ENCODE measurements around the gene PIM3. TPM values are rescaled to one million over a fixed set of nuclear protein-coding genes. Genes with fewer than 3 reads are reported as not detected.

The PIM3 gene
- total RNA-seq, 1 donor from 2014 or later, result 61.5 TPM

DNA sequence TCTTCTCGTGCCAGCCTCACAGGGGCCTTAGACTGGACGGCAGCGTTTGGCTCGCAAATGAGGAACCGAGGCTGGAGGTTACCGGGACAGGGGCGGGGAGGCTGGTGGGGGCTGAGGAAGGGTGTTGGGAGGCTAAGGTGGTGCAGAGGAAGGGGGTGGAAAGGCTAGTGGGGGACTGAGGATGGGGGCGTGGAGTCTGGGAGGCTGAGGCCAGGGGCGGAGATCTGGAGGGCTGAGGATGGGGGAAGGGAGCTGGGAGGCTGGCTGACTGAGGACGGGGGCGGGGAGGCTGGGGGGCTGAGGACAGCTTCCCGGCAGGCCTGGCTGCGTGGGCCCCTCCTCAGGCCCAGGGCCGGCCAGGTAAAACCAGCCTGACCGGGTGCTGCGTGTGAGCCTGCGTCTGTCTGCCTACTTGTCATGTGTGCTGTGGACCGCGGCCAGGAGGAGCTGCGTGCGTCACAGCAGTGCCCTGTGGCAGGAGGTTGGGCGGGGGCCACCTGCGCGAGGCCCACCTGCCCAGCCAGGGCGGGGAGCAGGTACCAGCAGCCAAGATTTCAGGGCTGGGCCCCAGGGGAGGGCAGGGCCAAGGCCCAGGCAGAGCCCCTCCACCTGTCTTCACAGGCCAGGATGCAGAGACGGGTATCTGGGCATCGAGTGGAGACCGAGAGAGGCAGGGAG lies 9.4 kb upstream of the PIM3 start:
- intact Hi-C loops (cut with DNase I), result no loop called here
- ATAC-seq (ENCODE audit: poor library complexity) (no peak), DNase-seq (no peak)

DNA sequence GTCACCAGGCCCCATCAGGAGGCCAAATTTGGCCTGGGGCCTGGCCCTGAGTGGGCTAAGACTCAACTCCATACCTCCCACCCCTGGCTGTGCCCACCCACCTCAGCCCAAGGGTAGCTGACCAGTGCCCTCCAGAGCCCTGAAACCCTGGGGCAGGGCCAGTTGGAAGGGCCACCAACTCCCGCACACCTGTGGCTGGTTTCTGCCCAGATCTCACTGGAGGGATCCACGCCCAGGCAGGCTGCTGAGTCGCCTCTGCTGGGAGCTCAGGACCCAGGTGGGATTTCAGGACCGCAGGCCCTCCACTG lies 8.9 kb upstream of the PIM3 start:
- intact Hi-C loops (cut with DNase I), result no loop called here
- ATAC-seq (ENCODE audit: poor library complexity) (no peak), DNase-seq (no peak)

DNA sequence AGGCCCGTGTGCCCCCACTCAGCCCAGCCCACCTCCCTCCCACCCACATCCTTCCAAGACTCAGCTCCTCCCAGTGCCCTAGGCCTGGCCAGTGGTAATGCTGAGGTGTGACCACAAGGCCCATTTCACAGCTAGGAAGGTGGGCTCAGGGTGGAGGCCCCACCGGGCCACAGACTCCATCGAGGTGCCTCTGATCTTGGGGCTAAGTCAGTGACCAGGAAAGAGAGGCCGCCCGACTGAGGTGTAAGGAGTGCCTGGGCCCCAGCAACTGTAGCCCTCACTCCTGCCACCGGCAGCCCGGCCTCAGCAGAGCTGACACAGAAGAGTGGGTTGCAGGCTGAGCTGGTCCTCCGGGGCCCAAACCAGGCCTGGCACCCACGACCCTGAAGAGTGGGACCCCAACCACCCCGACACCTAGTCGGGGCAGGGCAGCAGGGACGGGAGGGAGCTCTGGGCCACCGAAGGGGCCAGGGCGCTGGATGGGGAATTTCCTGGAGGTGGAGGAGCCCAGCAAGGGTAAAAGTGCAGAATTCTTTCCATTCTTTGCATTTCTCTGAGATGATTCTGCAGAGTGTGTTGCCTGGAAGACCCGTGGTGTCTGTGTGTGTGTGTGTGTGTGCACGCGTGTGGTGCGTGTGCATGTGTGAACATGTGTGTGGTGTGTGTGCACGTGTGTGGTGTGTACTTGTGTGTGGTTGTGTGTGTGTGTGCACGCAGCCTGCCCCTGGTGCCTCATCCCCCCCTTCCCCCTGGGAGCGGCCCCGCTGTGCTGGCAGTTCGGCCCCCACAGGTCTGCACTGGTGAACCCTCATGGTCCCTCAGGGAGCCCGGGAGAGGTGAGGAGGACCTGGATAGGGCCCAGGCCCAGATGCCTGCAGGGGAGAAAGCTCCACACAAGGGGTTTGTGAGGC lies 8.3 kb upstream of the PIM3 start:
- no peak for DNase-seq
- ATAC-seq (ENCODE audit: poor library complexity), result no peak
- intact Hi-C loops (cut with DNase I), result no loop called here

DNA sequence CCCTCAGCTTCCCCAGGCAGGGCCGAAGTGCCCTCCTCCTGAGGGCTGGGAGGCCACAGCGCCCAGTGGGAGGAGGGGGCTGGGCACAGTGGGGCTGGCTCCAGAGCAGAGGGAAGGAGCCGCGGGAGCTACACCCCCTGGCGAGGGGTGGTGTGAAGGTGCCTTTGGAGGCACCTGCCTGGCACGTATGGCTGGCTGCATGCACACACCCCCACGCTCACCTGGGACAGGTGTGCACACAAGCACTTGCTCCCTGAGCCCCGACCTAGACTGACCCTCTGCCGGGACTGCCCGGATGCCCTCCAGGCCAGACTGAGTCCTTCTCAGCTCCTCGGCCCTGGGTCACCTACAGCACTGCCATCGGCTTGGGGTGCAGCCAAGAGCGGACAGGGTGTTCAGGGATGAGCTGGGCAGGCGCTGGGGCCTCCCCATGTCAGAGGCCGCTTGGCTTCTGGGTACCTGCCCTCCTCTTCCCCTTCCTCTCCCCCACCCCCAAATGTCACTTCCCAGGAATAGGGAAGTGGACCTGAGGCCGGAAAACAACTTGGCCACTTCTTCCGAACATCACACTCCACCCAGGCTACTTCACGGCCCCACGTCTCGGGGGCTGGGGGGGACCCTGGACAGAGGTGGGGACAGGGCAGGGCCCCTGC lies 7.4 kb upstream of the PIM3 start:
- ATAC-seq (ENCODE audit: poor library complexity) (peak; percentile 2), DNase-seq (no peak)
- intact Hi-C loops (cut with DNase I), result no loop called here

DNA sequence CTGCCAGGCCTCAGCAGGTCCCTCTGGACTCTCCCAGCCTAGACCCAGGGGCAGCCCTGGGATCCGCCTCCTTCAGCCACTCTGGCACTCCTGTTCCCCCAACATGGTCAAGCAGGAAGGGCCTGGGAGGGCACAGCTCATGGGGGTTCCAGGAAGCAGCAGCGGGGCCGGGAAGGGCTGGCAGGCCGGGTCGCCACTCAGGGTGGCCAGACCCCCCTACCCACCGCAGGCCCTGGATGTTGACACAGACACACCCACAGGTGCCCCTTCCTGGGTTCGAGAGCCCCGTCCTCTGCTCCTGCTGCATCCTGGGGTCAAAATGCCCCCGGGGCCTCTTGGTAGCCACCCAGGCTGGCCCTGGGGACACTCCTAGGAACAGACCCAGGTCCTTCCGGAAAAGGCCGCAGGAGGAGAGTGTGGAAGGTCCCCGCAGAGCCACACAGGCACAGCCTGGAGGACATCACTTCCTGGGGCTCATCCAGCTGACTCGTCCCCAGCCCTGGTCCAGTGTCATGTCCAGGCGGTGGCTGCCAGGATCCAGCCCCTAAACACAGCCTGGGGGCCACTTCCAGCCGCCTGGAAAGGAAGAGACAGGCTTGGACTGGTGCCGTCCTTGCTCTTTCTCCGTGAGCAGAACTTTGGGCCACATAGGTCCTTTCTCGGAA lies 6.8 kb upstream of the PIM3 start:
- ATAC-seq (ENCODE audit: poor library complexity), result peak; percentile 16

DNA sequence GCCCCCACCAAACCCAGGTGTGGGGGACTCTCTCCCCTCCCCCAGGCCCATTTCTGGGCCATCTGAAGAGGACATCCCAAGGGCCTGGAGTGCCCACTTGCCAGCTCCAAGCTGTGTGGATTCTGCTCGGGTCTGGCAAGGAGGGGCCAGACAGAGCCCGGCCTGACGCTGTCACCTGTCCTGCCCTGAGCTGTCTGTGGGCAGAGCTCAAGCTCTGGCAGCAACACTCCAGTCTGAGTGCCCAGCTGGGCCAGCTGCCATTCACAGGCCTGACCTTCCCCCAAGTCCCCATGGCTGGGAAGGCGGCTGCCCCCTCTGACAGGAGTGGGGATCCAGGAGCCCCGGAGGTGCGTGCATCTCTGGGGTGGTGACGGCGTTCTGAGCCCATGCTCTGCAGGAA lies 6.2 kb upstream of the PIM3 start:
- DNase-seq (peak; percentile 81), ATAC-seq (ENCODE audit: poor library complexity) (peak; percentile 86)
- intact Hi-C loops (cut with DNase I), result no loop called here

More for the DNA sequence above, 6.8 kb upstream of the PIM3 start:
- DNase-seq, result peak; percentile 72
- intact Hi-C loops (cut with DNase I), result no loop called here

DNA sequence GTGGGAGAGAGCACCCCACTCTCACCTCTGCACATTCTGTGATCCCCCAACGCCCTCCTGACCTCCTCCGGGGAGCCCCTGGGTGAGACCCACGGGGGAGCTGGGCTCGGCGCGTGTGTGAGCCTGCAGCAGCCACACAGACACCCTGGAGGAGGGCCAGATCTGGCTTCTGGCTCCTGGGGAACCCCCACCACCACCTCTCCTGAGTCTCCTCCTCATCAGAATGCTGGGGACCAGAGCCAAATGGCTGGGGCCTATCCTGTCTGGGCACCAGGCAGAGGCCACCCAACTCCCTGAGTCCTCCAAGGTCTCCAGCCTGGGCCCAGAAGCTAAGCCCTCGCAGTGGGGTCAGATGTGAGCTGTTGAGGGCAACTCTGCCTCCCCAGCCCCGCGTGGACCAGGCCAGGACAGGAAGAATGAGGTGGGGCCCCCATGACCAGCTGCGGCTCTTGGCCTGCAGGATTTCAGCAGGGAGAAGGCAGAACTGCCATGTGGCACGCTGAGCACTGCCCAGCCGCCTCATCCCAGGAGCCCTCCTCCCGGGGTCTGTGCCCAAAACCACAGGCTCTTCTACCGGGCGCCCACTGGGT lies 5.5 kb upstream of the PIM3 start:
- DNase-seq, result peak; percentile 46
- intact Hi-C loops (cut with DNase I), result no loop called here
- ATAC-seq (ENCODE audit: poor library complexity), result peak; percentile 2

DNA sequence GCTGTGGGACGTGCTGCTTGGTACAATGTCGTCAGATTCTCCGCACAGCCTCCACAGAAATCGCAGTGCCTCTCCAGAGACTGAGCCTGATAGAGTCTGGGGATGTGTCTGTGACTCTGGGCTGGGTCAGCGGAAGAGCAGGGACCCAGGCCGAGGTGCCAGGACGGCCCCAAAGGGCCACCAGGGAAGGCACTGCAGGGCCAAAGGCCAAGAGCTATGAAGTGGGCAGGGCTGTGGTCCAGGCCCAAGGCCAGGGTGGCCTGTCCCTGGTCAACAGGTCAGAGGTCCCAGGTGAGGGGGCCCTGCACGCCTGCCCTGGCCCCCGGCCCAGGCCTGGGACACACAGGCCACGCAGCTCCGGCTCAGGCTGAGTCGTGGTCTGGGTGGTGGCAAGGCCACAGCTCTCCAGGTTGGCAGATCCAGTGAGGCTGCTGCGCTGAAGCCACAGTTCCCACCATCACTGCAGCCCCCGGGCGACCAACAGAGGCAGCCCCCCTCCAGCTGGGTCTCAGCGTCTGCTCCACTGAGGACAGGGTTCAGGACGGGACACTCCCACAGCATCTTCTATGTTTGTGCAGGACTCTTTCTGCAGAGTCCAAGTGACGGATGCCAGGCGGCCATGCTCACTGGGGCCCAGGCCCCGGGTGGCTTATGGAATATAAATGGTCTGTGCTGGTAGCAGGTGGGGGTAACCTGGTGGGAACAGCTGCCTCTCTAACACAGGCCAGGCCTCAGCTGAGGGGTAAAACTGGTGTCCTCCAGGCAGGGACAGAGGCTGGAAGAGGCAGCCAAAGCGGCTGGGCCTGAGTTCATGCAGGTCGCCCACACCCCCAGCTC lies 4.8 kb upstream of the PIM3 start:
- intact Hi-C loops (cut with DNase I), result no loop called here
- ATAC-seq (ENCODE audit: poor library complexity), result no peak
- peak; percentile 33 for DNase-seq

DNA sequence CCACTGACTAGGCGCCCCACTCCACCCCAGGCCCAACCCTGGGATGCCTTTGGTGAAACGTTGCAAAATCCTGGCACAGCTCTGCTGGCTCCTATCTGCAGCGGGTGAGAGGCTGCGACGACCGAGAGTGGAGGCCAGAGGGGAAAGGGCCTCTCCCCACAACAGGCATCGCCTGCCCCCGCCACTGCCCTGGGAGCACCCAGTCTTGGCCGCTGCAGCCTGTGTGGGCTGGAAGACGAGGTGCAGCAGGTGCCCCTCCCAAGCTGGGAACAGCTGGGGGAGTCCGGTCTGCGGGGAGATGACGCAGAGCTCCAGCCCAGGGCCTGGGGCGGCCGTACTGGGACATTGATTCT lies 4.2 kb upstream of the PIM3 start:
- intact Hi-C loops (cut with DNase I), result no loop called here
- ATAC-seq (ENCODE audit: poor library complexity), result no peak
- DNase-seq, result peak; percentile 49

DNA sequence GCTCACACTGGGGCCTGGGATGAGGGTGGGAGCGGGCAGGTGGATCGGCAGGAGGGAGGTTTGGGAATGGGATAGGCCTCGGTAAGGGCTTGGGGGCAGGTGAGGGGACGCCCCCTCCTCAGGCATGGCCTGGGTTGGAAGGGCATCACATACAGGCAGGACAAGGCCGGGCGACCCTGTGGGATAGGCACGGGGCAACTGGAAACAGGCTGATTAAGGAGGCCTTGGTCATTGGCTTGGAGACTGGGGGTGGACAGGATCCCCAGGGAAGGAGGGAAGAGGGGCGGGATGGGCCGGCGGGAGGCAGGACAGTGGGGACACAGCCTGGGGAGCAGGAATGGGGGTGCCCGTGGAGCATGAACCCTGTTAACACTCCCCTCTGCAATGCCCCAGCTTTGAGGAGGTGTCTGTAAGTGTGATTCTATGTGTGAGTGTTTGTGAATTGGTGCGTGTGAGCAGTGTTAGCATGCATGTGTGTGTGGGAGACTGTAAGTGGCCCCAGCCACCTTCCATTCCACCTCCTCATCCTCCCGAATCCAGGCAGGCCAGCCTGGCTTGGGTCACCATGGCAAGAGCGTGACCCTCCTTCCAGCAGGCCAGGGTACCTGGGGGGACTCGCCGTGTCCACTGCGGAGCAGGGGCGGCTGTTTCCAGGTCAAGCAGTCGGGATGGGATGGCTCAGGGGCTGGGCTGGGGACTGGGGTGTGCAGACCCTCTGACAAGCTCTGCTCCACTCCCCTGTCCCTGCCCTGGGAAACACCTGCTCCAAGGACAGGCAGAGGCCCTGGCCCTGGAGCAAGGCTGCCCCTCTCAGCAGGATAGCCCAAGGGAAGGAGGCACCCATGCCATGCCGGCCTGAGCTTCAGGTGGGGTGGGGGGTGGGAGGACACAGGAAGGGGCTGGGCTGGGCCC lies 3.4 kb upstream of the PIM3 start:
- DNase-seq (peak; percentile 30), ATAC-seq (ENCODE audit: poor library complexity) (no peak)
- intact Hi-C loops (cut with DNase I), result no loop called here

DNA sequence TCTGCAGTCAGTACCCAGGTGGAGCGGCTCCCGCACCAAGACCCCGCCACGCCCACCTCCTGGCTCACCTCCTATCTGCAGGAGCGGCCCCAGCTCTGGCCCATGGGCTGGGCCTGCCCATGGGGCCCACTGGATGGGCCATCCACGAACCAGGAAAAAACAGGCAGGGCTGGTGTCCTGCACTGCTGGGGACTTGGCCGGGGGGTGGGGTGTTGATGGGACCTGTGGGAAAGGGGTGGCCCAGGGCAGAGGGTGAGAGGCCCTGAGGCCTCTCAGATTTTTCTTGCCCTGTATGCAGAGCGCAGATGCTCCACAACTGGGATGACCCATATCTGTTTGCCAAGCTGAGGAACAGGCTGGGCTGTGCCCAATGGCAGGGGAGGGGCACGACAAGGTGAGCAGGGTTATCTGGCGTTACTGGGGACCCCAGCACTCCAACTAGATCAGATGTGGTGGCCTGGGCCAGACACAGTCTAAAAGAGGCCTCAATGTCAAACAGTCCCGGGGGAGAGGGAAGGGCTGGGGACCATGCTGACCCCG lies 2.7 kb upstream of the PIM3 start:
- ATAC-seq (ENCODE audit: poor library complexity) (no peak), DNase-seq (peak; percentile 40)
- intact Hi-C loops (cut with DNase I), result no loop called here

DNA sequence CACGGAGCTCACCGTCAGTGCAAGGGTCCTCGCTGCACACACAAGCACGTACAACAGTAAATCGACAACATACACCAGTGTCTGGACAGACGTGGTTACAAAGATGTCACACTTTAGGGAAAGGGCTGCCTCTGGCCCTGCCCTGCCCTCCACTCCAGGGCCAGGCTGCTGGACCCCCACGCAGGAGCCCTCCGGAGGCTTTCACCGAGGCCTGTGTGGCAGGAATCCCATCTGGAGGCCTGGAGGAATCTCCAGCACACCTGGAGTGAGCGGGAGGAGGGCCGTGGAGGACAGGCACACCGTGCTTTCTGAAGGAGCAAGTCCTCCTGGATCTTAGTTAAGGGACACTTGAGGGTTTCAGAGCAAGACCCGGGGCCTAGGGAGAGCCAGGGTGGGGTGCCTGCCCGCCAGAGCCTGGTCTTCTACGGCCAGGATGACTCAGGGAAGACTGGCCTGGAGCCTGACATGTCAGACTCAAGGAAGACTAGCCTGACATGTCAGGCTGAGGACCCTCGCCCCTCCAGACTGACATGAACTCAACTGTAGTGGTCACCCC lies 2.1 kb upstream of the PIM3 start:
- ATAC-seq (ENCODE audit: poor library complexity), result no peak
- intact Hi-C loops (cut with DNase I), result no loop called here
- peak; percentile 27 for DNase-seq

DNA sequence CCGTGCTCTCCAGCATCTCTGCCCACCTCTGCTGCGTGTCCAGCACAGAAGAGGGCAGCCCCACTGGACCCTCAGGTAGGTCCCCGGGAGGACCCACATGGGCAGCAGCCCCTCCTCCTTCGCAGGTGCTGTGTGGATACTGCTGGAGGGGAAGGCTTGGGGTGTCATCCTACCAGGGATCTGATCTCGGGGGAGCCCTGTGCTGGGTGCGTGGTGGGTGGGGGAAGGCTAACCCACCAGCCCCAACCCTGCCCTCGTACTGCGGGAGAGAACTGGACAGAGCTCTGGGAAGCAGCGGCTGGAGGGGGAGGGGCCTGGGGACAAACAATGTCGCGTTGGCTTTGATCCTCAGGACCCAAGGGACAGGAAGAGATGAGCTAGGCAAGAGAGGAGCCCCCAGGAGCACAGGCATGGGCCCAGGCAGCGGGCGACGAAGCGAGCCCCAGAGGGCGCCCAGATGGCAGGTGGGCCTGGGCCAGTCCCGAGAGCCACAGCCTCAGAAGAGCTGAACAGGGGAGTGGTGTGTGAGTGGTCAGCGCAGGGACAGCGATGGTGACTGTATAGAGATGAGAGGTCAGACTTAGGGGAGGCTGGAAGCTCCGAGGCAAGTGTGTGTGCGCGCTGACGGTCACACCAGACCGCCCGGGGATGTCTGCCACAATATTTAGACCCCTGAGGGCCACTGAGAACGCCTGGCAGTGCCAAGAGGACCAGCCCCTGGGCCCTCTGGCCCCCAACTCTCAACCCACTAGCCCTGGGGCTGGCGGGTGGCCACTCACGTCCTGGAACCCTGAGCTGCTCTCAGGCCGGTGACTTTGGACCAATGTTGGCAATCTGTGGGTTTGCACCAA lies 1.4 kb upstream of the PIM3 start:
- peak; percentile 48 for DNase-seq
- intact Hi-C loops (cut with DNase I), result no loop called here
- no peak for ATAC-seq (ENCODE audit: poor library complexity)

DNA sequence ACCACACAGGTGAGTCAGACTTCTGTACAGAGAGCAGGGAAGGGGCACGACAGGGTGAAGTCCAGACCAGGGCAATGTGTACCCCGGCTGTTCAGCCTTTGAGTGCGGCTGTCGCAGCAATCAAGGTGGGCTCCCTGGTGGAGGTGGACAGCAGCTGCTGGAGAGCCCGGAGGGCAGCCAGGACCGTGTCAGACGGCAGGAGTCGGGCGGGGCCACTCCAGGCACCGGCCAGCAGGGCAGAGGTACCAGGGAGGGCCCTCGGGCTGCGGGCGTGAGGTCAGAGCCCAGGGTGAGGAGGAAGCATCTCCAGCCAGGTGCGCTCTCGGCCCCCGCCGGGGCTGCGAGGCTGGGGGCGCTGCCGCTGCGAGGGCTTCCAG lies 802 bp upstream of the PIM3 start:
- intact Hi-C loops (cut with DNase I), result loop anchor here (2.0 kb wide), 1 partner anchor 25 kb away; no protein-coding TSS in a partner anchor
- ATAC-seq (ENCODE audit: poor library complexity), result peak; percentile 3

DNA sequence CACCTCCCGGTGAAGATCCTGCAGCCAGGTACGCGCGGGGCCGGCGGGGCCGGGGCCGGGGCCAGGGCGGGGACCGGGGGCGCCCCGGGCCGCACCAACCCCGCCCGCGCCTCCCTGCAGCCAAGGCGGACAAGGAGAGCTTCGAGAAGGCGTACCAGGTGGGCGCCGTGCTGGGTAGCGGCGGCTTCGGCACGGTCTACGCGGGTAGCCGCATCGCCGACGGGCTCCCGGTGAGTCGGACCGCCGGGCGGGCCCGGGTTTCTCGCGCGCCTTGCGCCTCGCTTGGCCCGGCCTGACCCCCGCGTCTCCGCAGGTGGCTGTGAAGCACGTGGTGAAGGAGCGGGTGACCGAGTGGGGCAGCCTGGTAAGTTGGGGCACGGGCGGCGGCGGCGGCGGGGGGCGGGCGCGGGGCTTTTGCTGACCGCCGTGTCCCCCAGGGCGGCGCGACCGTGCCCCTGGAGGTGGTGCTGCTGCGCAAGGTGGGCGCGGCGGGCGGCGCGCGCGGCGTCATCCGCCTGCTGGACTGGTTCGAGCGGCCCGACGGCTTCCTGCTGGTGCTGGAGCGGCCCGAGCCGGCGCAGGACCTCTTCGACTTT lies 531 bp downstream of the PIM3 start:
- DNase-seq, result peak; percentile 65
- no peak for ATAC-seq (ENCODE audit: poor library complexity)
- intact Hi-C loops (cut with DNase I), result loop anchor here (2.0 kb wide), 1 partner anchor 26 kb away; no protein-coding TSS in a partner anchor

More for the DNA sequence above, 802 bp upstream of the PIM3 start:
- DNase-seq, result no peak
